Effector CD8-positive, alpha-beta T cell (primary cell): Measurements from ENCODE around the gene AXIN2.

ENCODE experiments used
- DNase-seq: peaks from one replicate; lab custom pipeline; 2025; lab: John Stamatoyannopoulos, UW

The AXIN2 gene

GRCh38 chr17:65556014-65556909 is 5.2 kb downstream of the AXIN2 start:
- DNase-seq = peak; percentile 85

- DNase-seq = no peak
Measured at GRCh38 chr17:65554553-65555223, 6.8 kb downstream of the AXIN2 start.

- no peak for DNase-seq
Measured at GRCh38 chr17:65553646-65554552, 7.5 kb downstream of the AXIN2 start.

GRCh38 chr17:65553009-65553645 is 8.3 kb downstream of the AXIN2 start:
- no peak for DNase-seq

GRCh38 chr17:65552214-65552613 is 9.2 kb downstream of the AXIN2 start:
- DNase-seq = no peak

- DNase-seq = no peak
Measured at GRCh38 chr17:65551267-65552040, 10.0 kb downstream of the AXIN2 start.

- DNase-seq = no peak
Measured at GRCh38 chr17:65550758-65551157, 10.7 kb downstream of the AXIN2 start.

- no peak for DNase-seq
Measured at GRCh38 chr17:65550075-65550662, 11.3 kb downstream of the AXIN2 start.

- DNase-seq = no peak
Measured at GRCh38 chr17:65548269-65548969, 13.0 kb downstream of the AXIN2 start.

GRCh38 chr17:65547253-65547670 is 14.2 kb downstream of the AXIN2 start:
- no peak for DNase-seq

- DNase-seq = no peak
Measured at GRCh38 chr17:65546579-65546978, 14.9 kb downstream of the AXIN2 start.

- DNase-seq = no peak
Measured at GRCh38 chr17:65545705-65546523, 15.5 kb downstream of the AXIN2 start.

- no peak for DNase-seq
Measured at GRCh38 chr17:65544672-65545071, 16.8 kb downstream of the AXIN2 start.

- DNase-seq = no peak
Measured at GRCh38 chr17:65542610-65543009, 18.8 kb downstream of the AXIN2 start.

GRCh38 chr17:65542067-65542466 is 19.4 kb downstream of the AXIN2 start:
- no peak for DNase-seq

GRCh38 chr17:65541453-65541852 is 20.0 kb downstream of the AXIN2 start:
- no peak for DNase-seq

- DNase-seq = no peak
Measured at GRCh38 chr17:65539630-65540266, 21.7 kb downstream of the AXIN2 start.
